ENCODE measurements around the gene NCMAP. TPM values are rescaled to one million over a fixed set of nuclear protein-coding genes. Genes with fewer than 3 reads are reported as not detected.
"Not testable (repeated sequence)": the region's sequence is repeated elsewhere in the genome, so short reads cannot be mapped to it uniquely, and the experiment has no call there.

Gene NCMAP
- total and polyA plus RNA-seq, 7 donors, result 0.04 to 0.14 (median 0.06) TPM; not detected in 4

- H3K4me3 ChIP-seq, result no peak overlapping the region
- ATAC-seq (no peak), DNase-seq (no peak)
- H3K27ac ChIP-seq, result no peak overlapping the region
- TF ChIP-seq CTCF (IDR thresholded peaks at IDR 0.05), result no peak
- WGBS, 3 donors, result 65 to 72% (median 67%) methylated on average over 5 of the region's 5 CpGs
- peaks cover 0 to 12% (median 0%) of the 10 kb centered on the region in 3 donors for H3K27me3 ChIP-seq (ENCODE audit: insufficient read depth in 3 of 3, low read length in 2 of 3)
- H3K36me3 ChIP-seq (ENCODE audit: insufficient read depth in 1 of 2, low read depth in 1 of 2), result no peaks in the 10 kb centered on the region
- peaks cover 3% of the 10 kb centered on the region for H3K4me1 ChIP-seq
- no peaks in the 10 kb centered on the region for H3K9me3 ChIP-seq
- intact Hi-C loops (cut with DNase I), result loop anchor here in 1 of 2 donors (10.0 kb wide), 1 partner anchor 78 kb away; no protein-coding TSS in a partner anchor
Observed at GRCh38 chr1:24547195-24547594, 8.7 kb upstream of the NCMAP start.

- intact Hi-C loops (cut with DNase I), result loop anchor here in 1 of 2 donors (10.0 kb wide), 1 partner anchor 77 kb away; no protein-coding TSS in a partner anchor
- H3K27me3 ChIP-seq (ENCODE audit: insufficient read depth in 3 of 3, low read length in 2 of 3), result peaks cover 0 to 12% (median 0%) of the 10 kb centered on the region in 3 donors
- ATAC-seq (no peak), DNase-seq (no peak)
- H3K9me3 ChIP-seq, result no peaks in the 10 kb centered on the region
- peaks cover 3% of the 10 kb centered on the region for H3K4me1 ChIP-seq
- 79 to 81% (median 80%) methylated on average over 3 of the region's 3 CpGs for WGBS, 3 donors
- H3K36me3 ChIP-seq (ENCODE audit: insufficient read depth in 1 of 2, low read depth in 1 of 2), result no peaks in the 10 kb centered on the region
- no peak overlapping the region for H3K4me3 ChIP-seq
- H3K27ac ChIP-seq, result no peak overlapping the region
- TF ChIP-seq CTCF (IDR thresholded peaks at IDR 0.05), result no peak
Observed at GRCh38 chr1:24548070-24548469, 7.8 kb upstream of the NCMAP start.

GRCh38 chr1:24549210-24549609, 6.7 kb upstream of the NCMAP start:
- WGBS, 3 donors, result 26 to 38% (median 28%) methylated on average over 5 of the region's 5 CpGs
- not testable (repeated sequence) for H3K27ac ChIP-seq; H3K9me3 ChIP-seq; H3K4me1 ChIP-seq; DNase-seq; ATAC-seq; H3K4me3 ChIP-seq; H3K36me3 ChIP-seq (ENCODE audit: insufficient read depth in 1 of 2, low read depth in 1 of 2)
- H3K27me3 ChIP-seq (ENCODE audit: insufficient read depth in 3 of 3, low read length in 2 of 3), result peaks cover 0 to 12% (median 0%) of the 10 kb centered on the region in 3 donors
- intact Hi-C loops (cut with DNase I), result loop anchor here in 1 of 2 donors (10.0 kb wide), 1 partner anchor 76 kb away; no protein-coding TSS in a partner anchor

GRCh38 chr1:24551290-24551959, 4.5 kb upstream of the NCMAP start:
- H3K27me3 ChIP-seq (ENCODE audit: insufficient read depth in 3 of 3, low read length in 2 of 3), result peaks cover 0 to 30% (median 7%) of the 10 kb centered on the region in 3 donors
- ATAC-seq, result no peak
- DNase-seq, result no peak
- H3K4me3 ChIP-seq, result no peak overlapping the region
- H3K36me3 ChIP-seq (ENCODE audit: insufficient read depth in 1 of 2, low read depth in 1 of 2), result no peaks in the 10 kb centered on the region
- 73 to 81% (median 81%) methylated on average over 13 of the region's 13 CpGs for WGBS, 3 donors
- H3K4me1 ChIP-seq, result peaks cover 3% of the 10 kb centered on the region
- no peak for TF ChIP-seq CTCF (IDR thresholded peaks at IDR 0.05)
- intact Hi-C loops (cut with DNase I), result loop anchor here in 1 of 2 donors (5.0 kb wide), 1 partner anchor 86 kb away; no protein-coding TSS in a partner anchor
- H3K9me3 ChIP-seq, result no peaks in the 10 kb centered on the region
- H3K27ac ChIP-seq, result no peak overlapping the region

- peaks cover 0 to 37% (median 8%) of the 10 kb centered on the region in 3 donors for H3K27me3 ChIP-seq (ENCODE audit: insufficient read depth in 3 of 3, low read length in 2 of 3)
- WGBS, 3 donors, result 58 to 66% (median 66%) methylated on average over 10 of the region's 10 CpGs
- peaks cover 3% of the 10 kb centered on the region for H3K4me1 ChIP-seq
- no peak overlapping the region for H3K27ac ChIP-seq
- DNase-seq (no peak), ATAC-seq (no peak)
- H3K36me3 ChIP-seq (ENCODE audit: insufficient read depth in 1 of 2, low read depth in 1 of 2), result no peaks in the 10 kb centered on the region
- no peaks in the 10 kb centered on the region for H3K9me3 ChIP-seq
- no peak for TF ChIP-seq CTCF (IDR thresholded peaks at IDR 0.05)
- H3K4me3 ChIP-seq, result no peak overlapping the region
- intact Hi-C loops (cut with DNase I), result loop anchor here in 1 of 2 donors (5.0 kb wide), 1 partner anchor 85 kb away; no protein-coding TSS in a partner anchor
Observed at GRCh38 chr1:24551960-24552571, 3.8 kb upstream of the NCMAP start.

All from psoas muscle (tissue), 8 donors.